H1 (cell line): ENCODE data around the gene ENTPD8.

Source experiments
- RNF2 ChIP-seq: fragments of 200-900, 300-1000 bp; sonication (generic); IDR thresholded peaks from 2 replicates; pipeline ENCODE4 v1.7.1; 2016; ENCODE audit warnings: borderline replicate concordance, low read depth, mild to moderate bottlenecking, antibody characterized with exemption, low read length; ENCODE audit not compliant: poor library complexity, severe bottlenecking; ENCODE audit errors: missing control alignments
- TAF1 ChIP-seq: IDR thresholded peaks from 2 replicates; pipeline ENCODE4 v1.6.1; 2011; ENCODE audit warnings: mild to moderate bottlenecking, low read depth, low read length

DNA sequence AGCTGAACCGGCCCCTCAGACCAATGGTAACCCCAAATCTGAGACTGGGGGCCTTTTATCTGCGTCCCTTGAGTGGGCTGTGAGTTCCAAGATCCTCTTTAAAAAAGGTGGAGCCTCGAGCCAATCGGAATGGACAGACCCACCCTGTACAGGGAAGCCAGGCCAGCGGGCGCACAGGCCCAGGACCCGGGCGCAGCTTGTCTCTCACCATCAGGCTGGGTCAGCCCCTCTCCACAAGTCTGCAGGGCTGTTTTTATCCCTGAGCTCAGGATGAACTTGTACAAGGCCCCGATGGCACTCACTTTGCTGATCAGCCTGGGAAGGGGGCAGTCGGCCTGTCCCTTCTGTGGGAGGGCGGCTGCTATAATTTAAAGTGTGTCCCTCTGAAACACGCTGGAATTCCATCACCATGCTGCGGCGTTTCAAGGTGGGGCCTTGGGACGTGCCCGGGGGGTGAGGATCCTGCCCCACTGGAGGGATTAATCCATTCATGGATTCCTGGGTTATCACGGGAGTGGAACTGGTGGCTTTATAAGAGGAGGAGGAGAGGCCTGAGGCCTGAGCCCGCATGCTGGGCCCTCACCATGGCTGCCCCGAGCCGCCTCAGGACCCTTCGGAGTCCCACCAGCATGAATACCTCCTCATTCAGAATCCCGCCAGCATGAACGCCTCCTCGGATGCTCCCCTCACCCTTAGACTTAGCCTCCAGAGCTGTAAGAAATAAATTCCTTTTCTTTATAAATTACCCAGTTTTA is 32.3 kb downstream of the ENTPD8 start:
- no peak for TF ChIP-seq TAF1
- TF ChIP-seq RNF2, result no peak
